Stimulated activated CD4-positive, alpha-beta T cell treated with anti-CD3 and anti-CD28 coated beads, Interleukin-4, amount 100 ng/mL, for 1 hour (primary cell): Measurements from ENCODE around the gene ZNF664.
"Not testable (repeated sequence)": the region's sequence is repeated elsewhere in the genome, so short reads cannot be mapped to it uniquely, and the experiment has no call there.

Experiments used
- DNase-seq: peaks from one replicate; pipeline ENCODE4 v3.0.0-alpha.2; 2020

ZNF664 gene

DNA sequence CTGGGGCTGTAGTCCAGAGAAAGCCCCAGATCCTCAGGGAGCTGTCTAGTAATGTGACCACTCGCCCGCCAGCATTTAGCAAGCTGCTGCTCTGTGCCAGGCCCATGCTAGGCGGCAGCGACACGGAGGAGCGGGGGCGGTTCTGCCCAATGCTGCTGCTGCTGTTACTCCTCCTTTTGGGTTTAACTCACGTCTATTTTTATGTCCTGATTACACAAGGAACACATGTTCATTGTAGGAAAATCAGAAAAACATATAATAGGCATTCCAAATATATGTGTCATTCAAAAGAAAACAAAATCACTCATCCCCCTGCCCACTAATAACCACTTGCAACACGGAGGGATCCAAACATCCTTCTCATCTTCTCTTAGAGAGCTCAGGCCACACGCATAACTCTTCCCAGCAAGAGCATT, 30.8 kb upstream of the ZNF664 start:
- no peak for DNase-seq

GRCh38 chr12:123942911-123943648, 29.9 kb upstream of the ZNF664 start:
- DNase-seq, result no peak

DNA sequence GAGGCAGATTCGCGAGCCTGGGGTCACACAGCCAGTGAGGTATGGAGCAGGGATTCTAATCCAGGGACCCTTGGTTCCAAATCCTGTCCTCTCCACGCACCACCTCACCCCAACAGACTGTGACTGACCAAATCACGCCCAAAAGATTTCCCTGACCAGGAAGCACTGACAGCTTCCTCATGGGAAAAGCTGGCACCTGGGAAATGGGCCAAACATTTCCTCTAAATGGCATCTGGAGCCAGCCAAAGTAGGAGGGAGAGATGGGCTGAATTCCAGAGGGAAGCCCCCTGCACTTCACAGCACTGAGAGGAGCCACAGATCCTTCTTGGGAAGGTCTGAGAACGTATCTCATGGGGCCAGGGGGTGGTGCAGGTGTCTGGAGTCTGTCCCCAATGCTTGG, 29.2 kb upstream of the ZNF664 start:
- no peak for DNase-seq

DNA sequence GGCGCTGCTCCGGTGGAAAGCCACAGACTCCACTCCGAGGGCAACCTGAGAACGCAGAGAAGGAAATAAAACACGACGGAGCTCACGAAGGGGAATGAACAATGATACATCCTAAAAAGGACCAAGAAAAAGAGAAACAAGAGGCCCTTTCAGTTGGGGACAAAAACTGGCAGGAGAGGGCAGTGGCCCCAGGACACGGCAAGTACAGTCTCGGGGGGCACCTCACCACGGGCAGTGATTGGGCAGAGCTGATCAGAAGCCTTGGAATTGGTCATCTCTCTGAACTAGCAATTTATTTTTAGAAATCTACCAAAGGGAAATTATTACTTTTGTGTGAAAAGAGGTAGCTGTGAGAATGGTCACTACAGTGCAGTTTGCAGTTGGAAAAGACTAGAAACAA, 28.3 kb upstream of the ZNF664 start:
- DNase-seq, result no peak

- no peak for DNase-seq
Measured at GRCh38 chr12:123945287-123946151, 27.5 kb upstream of the ZNF664 start.

DNA sequence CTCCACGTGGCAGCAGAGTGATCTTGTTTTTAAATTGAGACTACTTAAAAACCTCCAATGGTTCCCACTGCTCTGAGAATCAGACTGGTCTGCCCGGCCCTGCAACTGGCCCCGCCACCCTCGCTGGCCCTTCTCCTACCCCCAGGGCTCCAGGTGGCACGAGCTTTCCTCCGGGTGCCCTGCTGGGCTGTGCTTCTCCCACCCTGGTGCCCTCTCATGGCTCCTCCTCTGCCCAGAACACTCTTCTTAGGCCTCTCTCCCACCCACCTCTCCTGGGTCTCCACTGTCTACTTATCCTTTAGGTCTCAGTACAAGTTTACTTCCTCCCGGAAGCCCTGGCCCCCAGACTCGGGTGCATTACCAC, 26.9 kb upstream of the ZNF664 start:
- no peak for DNase-seq

DNA sequence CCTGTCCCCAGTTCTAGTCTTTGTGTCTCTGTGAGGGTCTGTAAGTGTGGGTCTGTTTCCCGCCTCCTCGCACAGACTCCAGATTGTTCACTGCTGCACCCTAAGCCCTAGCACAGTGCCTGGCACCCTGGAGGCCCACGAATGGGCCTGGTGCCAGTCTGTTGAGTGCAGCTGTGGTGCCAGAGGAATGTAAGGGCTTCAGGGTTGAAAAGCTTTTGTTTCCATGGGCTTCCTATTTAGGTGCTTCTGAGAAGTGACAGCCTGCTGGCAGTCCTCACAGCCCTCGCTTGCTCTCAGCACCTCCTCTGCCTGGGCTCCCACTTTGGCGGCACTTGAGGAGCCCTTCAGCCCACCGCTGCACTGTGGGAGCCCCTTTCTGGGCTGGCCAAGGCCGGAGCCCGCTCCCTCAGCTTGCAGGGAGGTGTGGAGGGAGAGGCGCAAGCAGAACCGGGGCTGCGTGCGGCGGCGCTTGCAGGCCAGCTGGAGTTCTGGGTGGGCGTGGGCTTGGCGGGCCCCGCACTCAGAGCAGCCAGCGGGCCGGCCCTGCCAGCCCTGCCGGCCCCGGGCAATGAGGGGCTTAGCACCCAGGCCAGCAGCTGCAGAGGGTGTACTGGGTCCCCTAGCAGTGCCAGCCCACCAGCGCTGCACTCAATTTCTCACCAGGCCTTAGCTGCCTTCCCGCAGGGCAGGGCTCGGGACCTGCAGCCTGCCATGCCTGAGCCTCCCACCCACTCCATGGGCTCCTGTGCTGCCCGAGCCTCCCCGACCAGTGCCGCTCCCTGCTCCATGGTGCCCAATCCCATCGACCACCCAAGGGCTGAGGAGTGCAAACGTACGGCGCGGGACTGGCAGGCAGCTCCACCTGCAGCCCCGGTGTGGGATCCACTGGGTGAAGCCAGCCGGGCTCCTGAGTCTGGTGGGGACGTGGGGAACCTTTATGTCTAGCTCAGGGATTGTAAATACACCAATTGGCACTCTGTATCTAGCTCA, 26.2 kb upstream of the ZNF664 start:
- DNase-seq, result not testable (repeated sequence)

GRCh38 chr12:123947531-123947930, 25.5 kb upstream of the ZNF664 start:
- not testable (repeated sequence) for DNase-seq

DNA sequence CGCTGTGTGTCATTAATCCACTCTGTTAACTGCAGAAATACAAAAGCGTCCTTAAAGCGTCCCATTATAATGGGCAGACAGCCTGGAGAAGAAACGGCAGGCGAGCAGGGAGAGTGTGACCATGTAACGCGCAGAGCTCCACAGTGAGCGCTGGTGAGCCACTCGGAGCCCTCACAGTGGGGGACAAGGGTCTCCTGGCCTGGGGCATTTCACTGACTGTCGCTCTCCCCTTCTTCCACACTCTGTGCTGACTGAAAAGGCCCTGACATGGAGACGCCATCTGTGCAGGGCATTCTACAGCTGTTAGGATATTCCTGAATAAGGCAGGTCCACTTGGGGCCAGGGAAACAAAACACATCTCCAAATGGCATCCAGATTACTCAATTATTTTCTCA, 24.6 kb upstream of the ZNF664 start:
- DNase-seq, result no peak

DNA sequence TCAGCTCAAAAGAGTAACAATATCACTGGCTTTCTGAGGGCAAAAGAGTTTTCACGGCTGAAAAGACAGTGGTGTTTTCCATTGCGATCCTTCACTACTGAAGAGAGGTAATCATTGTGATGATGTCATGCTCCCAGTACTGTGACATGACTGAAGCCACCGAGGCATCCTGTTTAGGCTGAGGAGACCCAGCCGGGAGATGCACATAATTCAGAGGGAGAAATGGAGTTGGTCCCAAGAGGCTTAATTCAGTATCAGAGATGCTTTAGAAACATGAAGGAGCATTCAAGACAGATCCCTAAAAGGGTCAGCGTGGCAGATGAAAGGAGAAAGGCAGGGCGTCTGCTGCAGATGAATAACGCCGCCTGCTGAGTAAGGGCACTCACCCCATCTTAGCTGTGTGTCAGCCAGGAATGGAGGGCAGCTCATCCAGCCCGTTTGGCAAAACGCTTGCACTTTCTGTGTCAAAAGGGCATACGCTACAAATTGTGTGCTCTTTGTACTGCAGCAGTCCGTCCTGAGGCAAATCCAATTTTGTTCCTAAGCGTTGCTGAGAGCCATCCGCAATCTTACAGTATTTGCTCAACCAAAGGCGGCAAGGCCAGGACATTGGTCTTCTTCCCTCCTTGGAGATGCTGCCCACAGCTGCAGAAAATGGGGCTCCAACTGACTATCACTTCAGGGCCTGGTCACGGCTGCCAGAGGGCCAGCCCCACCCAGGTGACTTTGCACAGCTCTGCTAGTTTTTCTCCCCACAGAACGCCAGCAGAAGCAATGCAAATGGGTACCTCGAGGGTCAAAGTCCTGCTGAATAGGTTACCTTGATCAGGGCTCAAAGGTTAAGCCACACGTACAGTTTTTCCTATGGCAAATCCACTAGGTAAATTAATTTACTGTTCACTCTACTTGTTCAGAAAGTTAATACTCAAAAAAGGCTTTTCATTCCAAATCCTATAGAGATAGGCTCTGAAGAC, 23.9 kb upstream of the ZNF664 start:
- DNase-seq, result no peak

DNA sequence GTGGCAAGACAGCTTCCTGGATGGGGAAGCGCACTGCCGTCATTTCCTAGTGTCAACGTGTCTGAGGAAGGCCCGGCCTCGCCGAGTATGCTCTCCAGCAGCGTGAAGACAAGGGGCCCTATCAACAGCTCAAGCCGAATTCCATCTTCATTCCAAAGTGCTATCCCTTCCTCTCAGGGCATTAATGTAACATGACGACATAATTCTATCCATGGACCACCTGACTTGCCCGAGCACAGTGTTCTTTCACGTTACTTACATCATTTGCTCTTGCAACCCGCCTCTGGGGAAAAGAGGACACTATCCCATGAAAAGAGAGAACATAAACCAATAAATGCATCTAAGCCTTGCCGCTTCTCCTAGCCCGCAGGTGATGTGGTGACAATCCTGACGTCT, 23.2 kb upstream of the ZNF664 start:
- DNase-seq, result no peak

- DNase-seq, result no peak
Measured at GRCh38 chr12:123950476-123951349, 22.3 kb upstream of the ZNF664 start.

DNA sequence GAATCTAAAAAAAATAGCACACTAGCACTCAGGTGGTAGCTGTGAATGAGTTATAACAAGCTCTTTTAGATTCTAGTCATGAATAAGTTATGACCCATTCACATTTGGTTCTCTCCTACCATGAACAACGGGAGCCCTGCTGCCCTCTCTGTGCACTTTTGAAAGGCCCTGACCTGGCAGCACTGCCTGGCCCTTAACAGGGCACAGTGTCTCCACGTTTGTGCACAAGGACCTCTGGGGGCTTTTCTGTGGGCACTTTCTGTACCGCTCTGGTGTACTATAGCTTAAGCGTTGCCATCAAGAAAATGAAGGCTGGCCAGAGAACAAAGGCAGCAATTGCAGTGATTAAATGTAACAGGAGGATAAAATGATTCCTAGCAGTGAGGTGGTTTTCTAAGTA, 21.5 kb upstream of the ZNF664 start:
- no peak for DNase-seq

DNA sequence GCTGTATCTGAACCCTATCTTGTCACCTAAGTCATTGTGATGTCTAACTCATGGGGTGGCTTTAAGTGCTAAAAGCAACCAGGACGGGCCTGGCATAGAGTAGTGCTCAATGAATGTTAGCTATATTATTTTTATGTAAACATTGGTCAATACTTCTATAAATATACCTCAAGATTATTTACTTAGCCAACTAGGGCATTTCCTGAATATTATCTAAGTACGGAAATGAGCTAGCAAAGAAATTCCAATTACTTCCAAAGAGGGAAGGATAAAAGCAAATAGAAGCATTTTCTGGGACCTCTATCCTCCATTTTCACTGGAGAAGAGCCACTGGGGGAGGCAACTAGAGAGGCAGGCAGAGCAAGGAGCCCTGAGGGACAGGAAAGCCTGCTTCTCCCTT, 21.0 kb upstream of the ZNF664 start:
- no peak for DNase-seq

GRCh38 chr12:123954647-123955350, 18.2 kb upstream of the ZNF664 start:
- no peak for DNase-seq

DNA sequence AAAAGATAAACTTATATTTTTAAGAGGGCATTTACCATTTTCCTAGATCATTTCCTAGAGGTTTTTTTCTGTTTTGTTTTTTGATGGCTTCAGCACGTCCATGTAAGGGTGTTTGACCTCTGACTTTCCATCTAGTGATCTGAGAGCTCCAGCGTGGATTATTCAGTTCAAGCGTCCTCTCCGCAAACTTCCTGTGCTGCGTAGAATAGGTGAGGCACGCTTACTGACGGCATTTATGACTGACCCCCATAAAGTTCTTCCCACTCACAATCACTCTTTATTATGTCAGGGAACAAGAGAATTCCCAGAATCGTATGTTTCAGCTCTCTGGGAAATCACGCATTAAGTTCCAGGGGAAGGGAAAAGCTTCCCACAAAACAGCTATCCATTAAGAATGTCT, 16.8 kb upstream of the ZNF664 start:
- DNase-seq, result no peak

GRCh38 chr12:123957196-123957595, 15.8 kb upstream of the ZNF664 start:
- DNase-seq, result no peak

- DNase-seq, result no peak
Measured at GRCh38 chr12:123958462-123958861, 14.6 kb upstream of the ZNF664 start.

DNA sequence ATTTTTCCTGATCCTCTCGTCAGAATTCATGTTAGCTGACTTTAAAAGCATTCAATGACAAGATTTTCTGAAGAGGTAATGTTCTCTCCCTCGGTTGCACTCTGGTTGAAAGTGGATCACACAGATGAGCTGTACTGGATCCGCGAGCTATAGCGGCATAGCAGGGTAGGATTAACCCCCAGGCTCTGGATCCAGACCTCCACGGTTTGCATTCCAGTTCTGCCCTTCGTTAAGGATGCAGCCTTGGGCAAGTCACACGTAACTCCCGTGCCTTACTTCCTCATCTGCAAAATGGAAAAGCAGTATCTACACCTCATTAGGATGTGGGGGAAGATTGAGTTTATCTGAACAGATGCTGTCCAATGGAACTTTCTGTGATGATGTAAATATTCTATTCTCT, 14.1 kb upstream of the ZNF664 start:
- DNase-seq, result no peak

- DNase-seq, result no peak
Measured at GRCh38 chr12:123960029-123960735, 12.8 kb upstream of the ZNF664 start.
